Suprapubic skin (tissue), 3 donors: ENCODE data around the gene LRRC63.

Experiments
- POLR2AphosphoS5 ChIP-seq, 3 donors: sonication (generic); formaldehyde crosslinking; IDR thresholded peaks; one replicate each; pipeline ENCODE4 v1.6.1; 2017; ENCODE audit warnings: antibody characterized with exemption in 3 of 3
- TF ChIP-seq, protein P1 (sequence below), 2 donors: fragments of 200-600 bp in 1 of 2; fragments of 450-650 bp in 1 of 2; sonication (generic) in 1 of 2; IDR thresholded peaks; one replicate each; pipeline ENCODE4 v1.5.1; 2016 to 2019; ENCODE audit warnings: antibody characterized with exemption in 2 of 2, mild to moderate bottlenecking in 1 of 2, moderate library complexity in 1 of 2

DNA sequence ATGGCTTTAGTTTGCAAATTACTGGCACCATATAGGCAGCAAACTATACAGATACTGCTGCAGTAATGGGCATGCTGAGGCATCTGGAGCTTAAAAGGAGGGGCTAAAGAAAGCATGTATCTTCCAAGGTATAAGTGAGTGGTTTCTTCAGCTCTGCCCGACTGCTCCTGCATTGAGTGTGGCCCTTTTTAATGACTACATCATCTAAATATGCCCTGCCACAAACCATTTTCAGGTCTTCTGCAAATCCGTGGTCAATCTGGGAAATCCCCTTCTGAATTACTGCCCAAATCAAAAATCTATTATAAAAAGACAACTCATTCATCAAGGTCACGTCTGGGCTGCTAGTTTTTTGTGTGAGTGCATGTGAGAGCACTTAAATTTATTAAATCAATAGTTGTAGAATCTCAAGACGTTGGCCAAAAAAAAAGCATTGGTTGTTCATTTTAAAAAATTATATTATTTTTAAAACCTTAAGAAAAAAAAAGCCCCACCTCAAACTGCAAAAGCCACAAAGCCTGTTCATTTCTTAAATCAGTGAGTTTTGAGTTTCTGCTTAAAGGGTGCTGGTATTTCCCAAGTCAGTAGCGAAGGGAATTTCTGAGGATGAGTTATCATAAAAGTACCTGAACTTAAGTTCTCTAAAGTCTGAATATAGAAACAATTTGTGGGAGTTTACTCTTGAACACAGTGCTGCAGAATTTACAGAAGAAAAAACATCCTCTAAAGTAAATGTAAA is 46.1 kb upstream of the LRRC63 start:
- TF ChIP-seq, protein P1, sequence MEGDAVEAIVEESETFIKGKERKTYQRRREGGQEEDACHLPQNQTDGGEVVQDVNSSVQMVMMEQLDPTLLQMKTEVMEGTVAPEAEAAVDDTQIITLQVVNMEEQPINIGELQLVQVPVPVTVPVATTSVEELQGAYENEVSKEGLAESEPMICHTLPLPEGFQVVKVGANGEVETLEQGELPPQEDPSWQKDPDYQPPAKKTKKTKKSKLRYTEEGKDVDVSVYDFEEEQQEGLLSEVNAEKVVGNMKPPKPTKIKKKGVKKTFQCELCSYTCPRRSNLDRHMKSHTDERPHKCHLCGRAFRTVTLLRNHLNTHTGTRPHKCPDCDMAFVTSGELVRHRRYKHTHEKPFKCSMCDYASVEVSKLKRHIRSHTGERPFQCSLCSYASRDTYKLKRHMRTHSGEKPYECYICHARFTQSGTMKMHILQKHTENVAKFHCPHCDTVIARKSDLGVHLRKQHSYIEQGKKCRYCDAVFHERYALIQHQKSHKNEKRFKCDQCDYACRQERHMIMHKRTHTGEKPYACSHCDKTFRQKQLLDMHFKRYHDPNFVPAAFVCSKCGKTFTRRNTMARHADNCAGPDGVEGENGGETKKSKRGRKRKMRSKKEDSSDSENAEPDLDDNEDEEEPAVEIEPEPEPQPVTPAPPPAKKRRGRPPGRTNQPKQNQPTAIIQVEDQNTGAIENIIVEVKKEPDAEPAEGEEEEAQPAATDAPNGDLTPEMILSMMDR (IDR thresholded peaks at IDR 0.05): no peak
- TF ChIP-seq POLR2AphosphoS5 (IDR thresholded peaks at IDR 0.05): no peak
